Liver (tissue), 9 donors: ENCODE results near the gene UGT2B10. TPM values are rescaled to one million over a fixed set of nuclear protein-coding genes. Genes with fewer than 3 reads are reported as not detected.
A peak's percentile ranks its signal among the peaks of the same experiment; 100 is the strongest.
"Not testable (repeated sequence)": the region's sequence is repeated elsewhere in the genome, so short reads cannot be mapped to it uniquely, and the experiment has no call there.

Experiments
- DNase-seq: peaks from one replicate; pipeline ENCODE4 v3.0.0-alpha.2; 2017; ENCODE audit warnings: low spot score
- H3K27ac ChIP-seq, 2 donors: one replicate each; pipeline ENCODE4 v1.7.0; 2013; ENCODE audit warnings: inconsistent platforms in 2 of 2, low read length in 2 of 2, control low read depth in 1 of 2, low read depth in 1 of 2, mild to moderate bottlenecking in 1 of 2
- H3K27me3 ChIP-seq, 4 donors: one replicate each; pipeline versions ENCODE4 v1.6.1 to v1.7.0; 2013; ENCODE audit warnings: low read length in 3 of 4, inconsistent platforms in 1 of 4, mild to moderate bottlenecking in 1 of 4, moderate library complexity in 1 of 4; ENCODE audit not compliant: control insufficient read depth in 4 of 4, insufficient read depth in 4 of 4
- H3K36me3 ChIP-seq, 4 donors: one replicate each; pipeline versions ENCODE4 v1.6.1 to v1.7.0; 2013; ENCODE audit warnings: low read length in 3 of 4, mild to moderate bottlenecking in 3 of 4, low read depth in 1 of 4, moderate library complexity in 1 of 4; ENCODE audit not compliant: control insufficient read depth in 4 of 4, insufficient read depth in 3 of 4
- H3K4me1 ChIP-seq, 4 donors: one replicate each; pipeline versions ENCODE4 v1.6.1 to v1.7.0; 2013; ENCODE audit warnings: low read length in 3 of 4, mild to moderate bottlenecking in 3 of 4, moderate library complexity in 1 of 4; ENCODE audit not compliant: control insufficient read depth in 4 of 4, insufficient read depth in 4 of 4
- H3K4me3 ChIP-seq, 3 donors: one replicate each; pipeline versions ENCODE4 v1.6.1 to v1.7.0; 2013; ENCODE audit warnings: low read length in 3 of 3, control low read depth in 1 of 3, low read depth in 1 of 3, mild to moderate bottlenecking in 1 of 3
- H3K9ac ChIP-seq, 2 donors: one replicate each; pipeline ENCODE4 v1.7.0; 2013; ENCODE audit warnings: low read length in 2 of 2, mild to moderate bottlenecking in 2 of 2, moderate library complexity in 2 of 2, control low read depth in 1 of 2, low read depth in 1 of 2
- H3K9me3 ChIP-seq, 4 donors: one replicate each; pipeline versions ENCODE4 v1.6.1 to v1.7.0; 2013; ENCODE audit warnings: low read length in 3 of 4; ENCODE audit not compliant: control insufficient read depth in 4 of 4
- ATF3 ChIP-seq: IDR thresholded peaks from 2 replicates; pipeline ENCODE4 v1.6.1; 2016; ENCODE audit warnings: antibody characterized with exemption
- FOXA2 ChIP-seq: IDR thresholded peaks from 2 replicates; pipeline ENCODE4 v1.6.1; 2016; ENCODE audit warnings: antibody characterized with exemption
- GABPA ChIP-seq, 2 donors: IDR thresholded peaks in 1 of 2; conservative IDR thresholded peaks in 1 of 2; 2 replicates each; pipeline ENCODE4 v1.6.1; 2016; ENCODE audit warnings: antibody characterized with exemption in 2 of 2, mild to moderate bottlenecking in 1 of 2, moderate library complexity in 1 of 2
- HNF4A ChIP-seq, 2 donors: conservative IDR thresholded peaks; 2 replicates each; pipeline ENCODE4 v1.6.1; 2016; ENCODE audit warnings: antibody characterized with exemption in 2 of 2, mild to moderate bottlenecking in 2 of 2
- HNF4G ChIP-seq: IDR thresholded peaks from 2 replicates; pipeline ENCODE4 v1.6.1; 2016; ENCODE audit warnings: antibody characterized with exemption
- JUND ChIP-seq, 2 donors: IDR thresholded peaks; 2 replicates each; pipeline ENCODE4 v1.6.1; 2016; ENCODE audit warnings: antibody characterized with exemption in 2 of 2
- NR2F2 ChIP-seq: IDR thresholded peaks from 2 replicates; pipeline ENCODE4 v1.6.1; 2016; ENCODE audit warnings: antibody characterized with exemption
- RAD21 ChIP-seq, 2 donors: IDR thresholded peaks; 2 replicates each; pipeline ENCODE4 v1.6.1; 2016; ENCODE audit warnings: antibody characterized with exemption in 2 of 2, mild to moderate bottlenecking in 2 of 2
- RXRA ChIP-seq, 2 donors: IDR thresholded peaks; 2 replicates each; pipeline ENCODE4 v1.6.1; 2017 to 2018; ENCODE audit warnings: antibody characterized with exemption in 2 of 2, mild to moderate bottlenecking in 1 of 2
- SP1 ChIP-seq: IDR thresholded peaks from 2 replicates; pipeline ENCODE4 v1.6.1; 2018; ENCODE audit warnings: antibody characterized with exemption, mild to moderate bottlenecking
- ZBTB33 ChIP-seq: IDR thresholded peaks from 2 replicates; pipeline ENCODE4 v1.6.1; 2016; ENCODE audit warnings: antibody characterized with exemption
- WGBS: extraction: QIAGEN DNeasy Blood & Tissue Kit; methylation state at CpG from one replicate; pipeline ENCODE4 v1.1.7; 2013; 5-methylcytosine and 5-hydroxymethylcytosine counted together
- polyA plus RNA-seq, 2 donors: library from polyadenylated mRNA; stranded (reverse) in 1 of 2; unstranded in 1 of 2; fragments of 200-250 nt in 1 of 2; fragments of >200 nt in 1 of 2; fragmentation: Nextera tagmentation in 1 of 2; extraction: Ambion mirVana in 1 of 2; gene quantifications; one replicate each; pipeline versions ENCODE4 v1.2.1 to v1.2.3, GENCODE V29; 2013 to 2015
- total RNA-seq, 2 donors: library from RNA; depleted of rRNA; stranded (reverse); fragments of >200 nt; gene quantifications; one replicate each; pipeline ENCODE4 v1.2.3, GENCODE V29; 2014
- TF ChIP-seq, protein P1 (sequence below): IDR thresholded peaks from 2 replicates; pipeline ENCODE4 v1.6.1; 2016; ENCODE audit warnings: antibody characterized with exemption, mild to moderate bottlenecking
- donor health status: healthy.
- donor health status: healthy.
- donor health status: healthy.
- donor health status: healthy.
- donor health status: healthy.

The UGT2B10 gene
- total and polyA plus RNA-seq, 4 donors: 15.3 to 139 (median 115) TPM

GRCh38 chr4:68817386-68817785, 1.6 kb downstream of the UGT2B10 start:
- DNase-seq: no peak
- H3K4me1 ChIP-seq: peaks cover 1 to 12% (median 7%) of the 10 kb centered on the region in 4 donors
- no peaks in the 10 kb centered on the region for H3K36me3 ChIP-seq
- H3K27ac ChIP-seq: no peak overlapping the region
- H3K4me3 ChIP-seq: peak overlapping the region in 1 of 3 donors; percentile 60
- no peaks in the 10 kb centered on the region for H3K9me3 ChIP-seq
- TF ChIP-seq, protein P1, sequence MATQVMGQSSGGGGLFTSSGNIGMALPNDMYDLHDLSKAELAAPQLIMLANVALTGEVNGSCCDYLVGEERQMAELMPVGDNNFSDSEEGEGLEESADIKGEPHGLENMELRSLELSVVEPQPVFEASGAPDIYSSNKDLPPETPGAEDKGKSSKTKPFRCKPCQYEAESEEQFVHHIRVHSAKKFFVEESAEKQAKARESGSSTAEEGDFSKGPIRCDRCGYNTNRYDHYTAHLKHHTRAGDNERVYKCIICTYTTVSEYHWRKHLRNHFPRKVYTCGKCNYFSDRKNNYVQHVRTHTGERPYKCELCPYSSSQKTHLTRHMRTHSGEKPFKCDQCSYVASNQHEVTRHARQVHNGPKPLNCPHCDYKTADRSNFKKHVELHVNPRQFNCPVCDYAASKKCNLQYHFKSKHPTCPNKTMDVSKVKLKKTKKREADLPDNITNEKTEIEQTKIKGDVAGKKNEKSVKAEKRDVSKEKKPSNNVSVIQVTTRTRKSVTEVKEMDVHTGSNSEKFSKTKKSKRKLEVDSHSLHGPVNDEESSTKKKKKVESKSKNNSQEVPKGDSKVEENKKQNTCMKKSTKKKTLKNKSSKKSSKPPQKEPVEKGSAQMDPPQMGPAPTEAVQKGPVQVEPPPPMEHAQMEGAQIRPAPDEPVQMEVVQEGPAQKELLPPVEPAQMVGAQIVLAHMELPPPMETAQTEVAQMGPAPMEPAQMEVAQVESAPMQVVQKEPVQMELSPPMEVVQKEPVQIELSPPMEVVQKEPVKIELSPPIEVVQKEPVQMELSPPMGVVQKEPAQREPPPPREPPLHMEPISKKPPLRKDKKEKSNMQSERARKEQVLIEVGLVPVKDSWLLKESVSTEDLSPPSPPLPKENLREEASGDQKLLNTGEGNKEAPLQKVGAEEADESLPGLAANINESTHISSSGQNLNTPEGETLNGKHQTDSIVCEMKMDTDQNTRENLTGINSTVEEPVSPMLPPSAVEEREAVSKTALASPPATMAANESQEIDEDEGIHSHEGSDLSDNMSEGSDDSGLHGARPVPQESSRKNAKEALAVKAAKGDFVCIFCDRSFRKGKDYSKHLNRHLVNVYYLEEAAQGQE: no peak
- TF ChIP-seq ATF3: no peak
- no peak for TF ChIP-seq JUND (IDR thresholded peaks at IDR 0.05)
- TF ChIP-seq FOXA2: no peak
- no peak for TF ChIP-seq HNF4G
- no peak for TF ChIP-seq RXRA (IDR thresholded peaks at IDR 0.05)
- no peak for TF ChIP-seq SP1
- no peak for TF ChIP-seq NR2F2
- TF ChIP-seq ZBTB33: no peak
- TF ChIP-seq GABPA (IDR thresholded peaks at IDR 0.05 in 1 of 2, conservative IDR thresholded peaks at IDR 0.05 in 1 of 2): no peak
- peak overlapping the region in 1 of 2 donors; percentile 31 for H3K9ac ChIP-seq
- no peaks in the 10 kb centered on the region for H3K27me3 ChIP-seq
- WGBS: 34% methylated on average over 2 of the region's 2 CpGs

DNA sequence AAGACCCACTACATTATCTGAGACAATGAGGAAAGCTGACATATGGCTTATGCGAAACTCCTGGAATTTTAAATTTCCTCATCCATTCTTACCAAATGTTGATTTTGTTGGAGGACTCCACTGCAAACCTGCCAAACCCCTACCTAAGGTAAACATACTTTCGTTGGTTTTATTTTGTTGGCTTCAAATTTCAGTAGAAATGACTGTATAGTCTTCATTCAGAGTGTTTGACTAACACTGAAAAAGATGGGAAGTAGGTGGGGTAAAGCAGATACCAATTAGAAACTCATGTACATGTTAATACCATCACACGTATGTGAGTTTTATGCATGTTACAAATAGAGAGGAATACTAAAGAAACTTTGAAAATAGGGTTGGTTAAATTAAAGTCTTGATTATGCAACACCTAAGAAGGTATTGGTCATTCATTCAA, 2.3 kb downstream of the UGT2B10 start:
- not testable (repeated sequence) for H3K27me3 ChIP-seq, H3K9me3 ChIP-seq, H3K36me3 ChIP-seq, H3K9ac ChIP-seq, DNase-seq
- H3K4me3 ChIP-seq: peak overlapping the region in 1 of 3 donors; percentile 23
- TF ChIP-seq SP1 (peak; percentile 31), FOXA2 (peak; percentile 53), ZBTB33 (peak; percentile 29), RAD21 (IDR thresholded peaks at IDR 0.05) (peak in 1 of 2 donors; percentile 50), RXRA (IDR thresholded peaks at IDR 0.05) (peak; percentile 33 to 62), HNF4A (conservative IDR thresholded peaks at IDR 0.05) (peak in 1 of 2 donors; percentile 51), JUND (IDR thresholded peaks at IDR 0.05) (peak; percentile 19 to 56)
- TF ChIP-seq, protein P1: peak; percentile 14
- H3K27ac ChIP-seq: peak overlapping the region in 1 of 2 donors; percentile 20
- WGBS: 26% methylated on average over 3 of the region's 3 CpGs
- peaks cover 1 to 12% (median 8%) of the 10 kb centered on the region in 4 donors for H3K4me1 ChIP-seq
